ENCODE data around the gene SLC6A12. TPM values are rescaled to one million over a fixed set of nuclear protein-coding genes. Genes with fewer than 3 reads are reported as not detected.

Gene SLC6A12
- total RNA-seq, 1 experiment from 2014 or later = 0.79 TPM

DNA sequence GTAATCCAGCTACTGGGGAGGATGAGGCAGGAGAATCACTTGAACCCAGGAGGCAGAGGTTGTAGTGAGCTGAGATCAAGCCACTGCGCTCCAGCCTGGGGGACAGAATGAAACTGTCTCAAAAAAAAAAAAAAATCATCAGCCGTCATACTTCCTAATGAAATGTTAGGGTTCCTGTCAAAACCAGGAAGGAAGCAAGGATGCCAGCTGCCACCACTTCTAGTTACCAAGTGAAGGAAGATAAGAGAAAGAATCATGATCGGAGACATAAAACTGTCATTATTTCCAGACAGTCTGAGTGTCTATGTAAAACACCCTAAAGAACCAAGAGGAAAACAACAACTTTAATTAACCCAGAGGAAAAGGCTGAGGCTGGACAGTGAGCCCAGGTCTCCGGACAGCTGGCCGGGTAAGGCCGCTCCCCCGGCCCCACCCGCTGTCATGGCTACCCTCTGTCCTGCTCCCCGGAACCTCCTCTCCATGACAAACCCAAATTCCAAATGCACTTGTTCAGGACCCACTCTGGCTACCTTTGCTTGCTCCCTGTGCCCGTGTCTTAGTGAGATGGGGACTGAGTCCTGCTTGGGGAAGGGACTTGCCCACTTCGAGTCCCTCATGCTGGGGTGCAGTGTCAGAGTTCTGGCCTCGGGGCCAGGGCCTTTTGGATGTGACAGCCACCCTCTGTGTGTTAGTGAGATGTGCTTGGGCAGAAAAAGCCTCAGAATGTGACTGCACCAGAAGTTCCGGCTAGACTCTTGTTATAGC, 29.0 kb downstream of the SLC6A12 start:
- H3K27ac Mint-ChIP-seq = no peak overlapping the region
- DNase-seq (ENCODE audit: low spot score) (no peak), ATAC-seq (no peak)
- peaks cover 1% of the 10 kb centered on the region for H3K4me1 Mint-ChIP-seq
- H3K9me3 Mint-ChIP-seq = peaks cover 6% of the 10 kb centered on the region
- ChIA-PET POLR2A (no interaction called here), CTCF (interaction anchor here (1.0 to 2.1 kb wide), 2 partner anchors 14 to 35 kb away, joined by 3 to 9 read pairs; no protein-coding TSS in a partner anchor)
- peaks cover 31% of the 10 kb centered on the region for H3K27me3 Mint-ChIP-seq (ENCODE audit: low read depth)
- no peak overlapping the region for H3K4me3 Mint-ChIP-seq
- 0 out of 2 replicates have a peak, but pooled peaks cover 3% of the 10 kb centered on the region for H3K36me3 Mint-ChIP-seq
- TF ChIP-seq ZNF121 (CRISPR knock-in tag; IDR thresholded peaks at IDR 0.05) = no peak
- TF ChIP-seq JUN (CRISPR knock-in tag; IDR thresholded peaks at IDR 0.05) = no peak
- TF ChIP-seq ZBTB21 (CRISPR knock-in tag; IDR thresholded peaks at IDR 0.05; ENCODE audit: borderline replicate concordance) = no peak
- TF ChIP-seq NR2C2 (CRISPR knock-in tag; IDR thresholded peaks at IDR 0.05) = no peak
- TF ChIP-seq, protein P1, sequence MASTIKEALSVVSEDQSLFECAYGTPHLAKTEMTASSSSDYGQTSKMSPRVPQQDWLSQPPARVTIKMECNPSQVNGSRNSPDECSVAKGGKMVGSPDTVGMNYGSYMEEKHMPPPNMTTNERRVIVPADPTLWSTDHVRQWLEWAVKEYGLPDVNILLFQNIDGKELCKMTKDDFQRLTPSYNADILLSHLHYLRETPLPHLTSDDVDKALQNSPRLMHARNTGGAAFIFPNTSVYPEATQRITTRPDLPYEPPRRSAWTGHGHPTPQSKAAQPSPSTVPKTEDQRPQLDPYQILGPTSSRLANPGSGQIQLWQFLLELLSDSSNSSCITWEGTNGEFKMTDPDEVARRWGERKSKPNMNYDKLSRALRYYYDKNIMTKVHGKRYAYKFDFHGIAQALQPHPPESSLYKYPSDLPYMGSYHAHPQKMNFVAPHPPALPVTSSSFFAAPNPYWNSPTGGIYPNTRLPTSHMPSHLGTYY (CRISPR knock-in tag; IDR thresholded peaks at IDR 0.05) = no peak
- TF ChIP-seq PRRX2 (CRISPR knock-in tag; IDR thresholded peaks at IDR 0.05) = no peak
- TF ChIP-seq, protein P2, sequence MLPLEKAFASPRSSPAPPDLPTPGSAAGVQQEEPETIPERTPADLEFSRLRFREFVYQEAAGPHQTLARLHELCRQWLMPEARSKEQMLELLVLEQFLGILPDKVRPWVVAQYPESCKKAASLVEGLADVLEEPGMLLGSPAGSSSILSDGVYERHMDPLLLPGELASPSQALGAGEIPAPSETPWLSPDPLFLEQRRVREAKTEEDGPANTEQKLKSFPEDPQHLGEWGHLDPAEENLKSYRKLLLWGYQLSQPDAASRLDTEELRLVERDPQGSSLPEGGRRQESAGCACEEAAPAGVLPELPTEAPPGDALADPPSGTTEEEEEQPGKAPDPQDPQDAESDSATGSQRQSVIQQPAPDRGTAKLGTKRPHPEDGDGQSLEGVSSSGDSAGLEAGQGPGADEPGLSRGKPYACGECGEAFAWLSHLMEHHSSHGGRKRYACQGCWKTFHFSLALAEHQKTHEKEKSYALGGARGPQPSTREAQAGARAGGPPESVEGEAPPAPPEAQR (CRISPR knock-in tag; IDR thresholded peaks at IDR 0.05) = no peak
- TF ChIP-seq, protein P3, sequence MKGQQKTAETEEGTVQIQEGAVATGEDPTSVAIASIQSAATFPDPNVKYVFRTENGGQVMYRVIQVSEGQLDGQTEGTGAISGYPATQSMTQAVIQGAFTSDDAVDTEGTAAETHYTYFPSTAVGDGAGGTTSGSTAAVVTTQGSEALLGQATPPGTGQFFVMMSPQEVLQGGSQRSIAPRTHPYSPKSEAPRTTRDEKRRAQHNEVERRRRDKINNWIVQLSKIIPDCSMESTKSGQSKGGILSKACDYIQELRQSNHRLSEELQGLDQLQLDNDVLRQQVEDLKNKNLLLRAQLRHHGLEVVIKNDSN (CRISPR knock-in tag; IDR thresholded peaks at IDR 0.05) = no peak
- TF ChIP-seq FOXK1 (CRISPR knock-in tag; IDR thresholded peaks at IDR 0.05) = no peak
- TF ChIP-seq, protein P4, sequence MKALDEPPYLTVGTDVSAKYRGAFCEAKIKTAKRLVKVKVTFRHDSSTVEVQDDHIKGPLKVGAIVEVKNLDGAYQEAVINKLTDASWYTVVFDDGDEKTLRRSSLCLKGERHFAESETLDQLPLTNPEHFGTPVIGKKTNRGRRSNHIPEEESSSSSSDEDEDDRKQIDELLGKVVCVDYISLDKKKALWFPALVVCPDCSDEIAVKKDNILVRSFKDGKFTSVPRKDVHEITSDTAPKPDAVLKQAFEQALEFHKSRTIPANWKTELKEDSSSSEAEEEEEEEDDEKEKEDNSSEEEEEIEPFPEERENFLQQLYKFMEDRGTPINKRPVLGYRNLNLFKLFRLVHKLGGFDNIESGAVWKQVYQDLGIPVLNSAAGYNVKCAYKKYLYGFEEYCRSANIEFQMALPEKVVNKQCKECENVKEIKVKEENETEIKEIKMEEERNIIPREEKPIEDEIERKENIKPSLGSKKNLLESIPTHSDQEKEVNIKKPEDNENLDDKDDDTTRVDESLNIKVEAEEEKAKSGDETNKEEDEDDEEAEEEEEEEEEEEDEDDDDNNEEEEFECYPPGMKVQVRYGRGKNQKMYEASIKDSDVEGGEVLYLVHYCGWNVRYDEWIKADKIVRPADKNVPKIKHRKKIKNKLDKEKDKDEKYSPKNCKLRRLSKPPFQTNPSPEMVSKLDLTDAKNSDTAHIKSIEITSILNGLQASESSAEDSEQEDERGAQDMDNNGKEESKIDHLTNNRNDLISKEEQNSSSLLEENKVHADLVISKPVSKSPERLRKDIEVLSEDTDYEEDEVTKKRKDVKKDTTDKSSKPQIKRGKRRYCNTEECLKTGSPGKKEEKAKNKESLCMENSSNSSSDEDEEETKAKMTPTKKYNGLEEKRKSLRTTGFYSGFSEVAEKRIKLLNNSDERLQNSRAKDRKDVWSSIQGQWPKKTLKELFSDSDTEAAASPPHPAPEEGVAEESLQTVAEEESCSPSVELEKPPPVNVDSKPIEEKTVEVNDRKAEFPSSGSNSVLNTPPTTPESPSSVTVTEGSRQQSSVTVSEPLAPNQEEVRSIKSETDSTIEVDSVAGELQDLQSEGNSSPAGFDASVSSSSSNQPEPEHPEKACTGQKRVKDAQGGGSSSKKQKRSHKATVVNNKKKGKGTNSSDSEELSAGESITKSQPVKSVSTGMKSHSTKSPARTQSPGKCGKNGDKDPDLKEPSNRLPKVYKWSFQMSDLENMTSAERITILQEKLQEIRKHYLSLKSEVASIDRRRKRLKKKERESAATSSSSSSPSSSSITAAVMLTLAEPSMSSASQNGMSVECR (CRISPR knock-in tag; IDR thresholded peaks at IDR 0.05; ENCODE audit: borderline replicate concordance) = no peak
- TF ChIP-seq ZNF671 (CRISPR knock-in tag; IDR thresholded peaks at IDR 0.05) = no peak
- no peak for TF ChIP-seq ESRRA (CRISPR knock-in tag; IDR thresholded peaks at IDR 0.05; ENCODE audit: borderline replicate concordance)
- TF ChIP-seq, protein P5, sequence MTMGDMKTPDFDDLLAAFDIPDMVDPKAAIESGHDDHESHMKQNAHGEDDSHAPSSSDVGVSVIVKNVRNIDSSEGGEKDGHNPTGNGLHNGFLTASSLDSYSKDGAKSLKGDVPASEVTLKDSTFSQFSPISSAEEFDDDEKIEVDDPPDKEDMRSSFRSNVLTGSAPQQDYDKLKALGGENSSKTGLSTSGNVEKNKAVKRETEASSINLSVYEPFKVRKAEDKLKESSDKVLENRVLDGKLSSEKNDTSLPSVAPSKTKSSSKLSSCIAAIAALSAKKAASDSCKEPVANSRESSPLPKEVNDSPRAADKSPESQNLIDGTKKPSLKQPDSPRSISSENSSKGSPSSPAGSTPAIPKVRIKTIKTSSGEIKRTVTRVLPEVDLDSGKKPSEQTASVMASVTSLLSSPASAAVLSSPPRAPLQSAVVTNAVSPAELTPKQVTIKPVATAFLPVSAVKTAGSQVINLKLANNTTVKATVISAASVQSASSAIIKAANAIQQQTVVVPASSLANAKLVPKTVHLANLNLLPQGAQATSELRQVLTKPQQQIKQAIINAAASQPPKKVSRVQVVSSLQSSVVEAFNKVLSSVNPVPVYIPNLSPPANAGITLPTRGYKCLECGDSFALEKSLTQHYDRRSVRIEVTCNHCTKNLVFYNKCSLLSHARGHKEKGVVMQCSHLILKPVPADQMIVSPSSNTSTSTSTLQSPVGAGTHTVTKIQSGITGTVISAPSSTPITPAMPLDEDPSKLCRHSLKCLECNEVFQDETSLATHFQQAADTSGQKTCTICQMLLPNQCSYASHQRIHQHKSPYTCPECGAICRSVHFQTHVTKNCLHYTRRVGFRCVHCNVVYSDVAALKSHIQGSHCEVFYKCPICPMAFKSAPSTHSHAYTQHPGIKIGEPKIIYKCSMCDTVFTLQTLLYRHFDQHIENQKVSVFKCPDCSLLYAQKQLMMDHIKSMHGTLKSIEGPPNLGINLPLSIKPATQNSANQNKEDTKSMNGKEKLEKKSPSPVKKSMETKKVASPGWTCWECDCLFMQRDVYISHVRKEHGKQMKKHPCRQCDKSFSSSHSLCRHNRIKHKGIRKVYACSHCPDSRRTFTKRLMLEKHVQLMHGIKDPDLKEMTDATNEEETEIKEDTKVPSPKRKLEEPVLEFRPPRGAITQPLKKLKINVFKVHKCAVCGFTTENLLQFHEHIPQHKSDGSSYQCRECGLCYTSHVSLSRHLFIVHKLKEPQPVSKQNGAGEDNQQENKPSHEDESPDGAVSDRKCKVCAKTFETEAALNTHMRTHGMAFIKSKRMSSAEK (CRISPR knock-in tag; IDR thresholded peaks at IDR 0.05; ENCODE audit: borderline replicate concordance) = no peak
- TF ChIP-seq, protein P6, sequence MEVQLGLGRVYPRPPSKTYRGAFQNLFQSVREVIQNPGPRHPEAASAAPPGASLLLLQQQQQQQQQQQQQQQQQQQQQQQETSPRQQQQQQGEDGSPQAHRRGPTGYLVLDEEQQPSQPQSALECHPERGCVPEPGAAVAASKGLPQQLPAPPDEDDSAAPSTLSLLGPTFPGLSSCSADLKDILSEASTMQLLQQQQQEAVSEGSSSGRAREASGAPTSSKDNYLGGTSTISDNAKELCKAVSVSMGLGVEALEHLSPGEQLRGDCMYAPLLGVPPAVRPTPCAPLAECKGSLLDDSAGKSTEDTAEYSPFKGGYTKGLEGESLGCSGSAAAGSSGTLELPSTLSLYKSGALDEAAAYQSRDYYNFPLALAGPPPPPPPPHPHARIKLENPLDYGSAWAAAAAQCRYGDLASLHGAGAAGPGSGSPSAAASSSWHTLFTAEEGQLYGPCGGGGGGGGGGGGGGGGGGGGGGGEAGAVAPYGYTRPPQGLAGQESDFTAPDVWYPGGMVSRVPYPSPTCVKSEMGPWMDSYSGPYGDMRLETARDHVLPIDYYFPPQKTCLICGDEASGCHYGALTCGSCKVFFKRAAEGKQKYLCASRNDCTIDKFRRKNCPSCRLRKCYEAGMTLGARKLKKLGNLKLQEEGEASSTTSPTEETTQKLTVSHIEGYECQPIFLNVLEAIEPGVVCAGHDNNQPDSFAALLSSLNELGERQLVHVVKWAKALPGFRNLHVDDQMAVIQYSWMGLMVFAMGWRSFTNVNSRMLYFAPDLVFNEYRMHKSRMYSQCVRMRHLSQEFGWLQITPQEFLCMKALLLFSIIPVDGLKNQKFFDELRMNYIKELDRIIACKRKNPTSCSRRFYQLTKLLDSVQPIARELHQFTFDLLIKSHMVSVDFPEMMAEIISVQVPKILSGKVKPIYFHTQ (CRISPR knock-in tag; IDR thresholded peaks at IDR 0.05) = no peak
- TF ChIP-seq, protein P7, sequence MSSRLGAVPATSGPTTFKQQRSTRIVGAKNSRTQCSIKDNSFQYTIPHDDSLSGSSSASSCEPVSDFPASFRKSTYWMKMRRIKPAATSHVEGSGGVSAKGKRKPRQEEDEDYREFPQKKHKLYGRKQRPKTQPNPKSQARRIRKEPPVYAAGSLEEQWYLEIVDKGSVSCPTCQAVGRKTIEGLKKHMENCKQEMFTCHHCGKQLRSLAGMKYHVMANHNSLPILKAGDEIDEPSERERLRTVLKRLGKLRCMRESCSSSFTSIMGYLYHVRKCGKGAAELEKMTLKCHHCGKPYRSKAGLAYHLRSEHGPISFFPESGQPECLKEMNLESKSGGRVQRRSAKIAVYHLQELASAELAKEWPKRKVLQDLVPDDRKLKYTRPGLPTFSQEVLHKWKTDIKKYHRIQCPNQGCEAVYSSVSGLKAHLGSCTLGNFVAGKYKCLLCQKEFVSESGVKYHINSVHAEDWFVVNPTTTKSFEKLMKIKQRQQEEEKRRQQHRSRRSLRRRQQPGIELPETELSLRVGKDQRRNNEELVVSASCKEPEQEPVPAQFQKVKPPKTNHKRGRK (CRISPR knock-in tag; IDR thresholded peaks at IDR 0.05; ENCODE audit: borderline replicate concordance) = no peak
- TF ChIP-seq, protein P8, sequence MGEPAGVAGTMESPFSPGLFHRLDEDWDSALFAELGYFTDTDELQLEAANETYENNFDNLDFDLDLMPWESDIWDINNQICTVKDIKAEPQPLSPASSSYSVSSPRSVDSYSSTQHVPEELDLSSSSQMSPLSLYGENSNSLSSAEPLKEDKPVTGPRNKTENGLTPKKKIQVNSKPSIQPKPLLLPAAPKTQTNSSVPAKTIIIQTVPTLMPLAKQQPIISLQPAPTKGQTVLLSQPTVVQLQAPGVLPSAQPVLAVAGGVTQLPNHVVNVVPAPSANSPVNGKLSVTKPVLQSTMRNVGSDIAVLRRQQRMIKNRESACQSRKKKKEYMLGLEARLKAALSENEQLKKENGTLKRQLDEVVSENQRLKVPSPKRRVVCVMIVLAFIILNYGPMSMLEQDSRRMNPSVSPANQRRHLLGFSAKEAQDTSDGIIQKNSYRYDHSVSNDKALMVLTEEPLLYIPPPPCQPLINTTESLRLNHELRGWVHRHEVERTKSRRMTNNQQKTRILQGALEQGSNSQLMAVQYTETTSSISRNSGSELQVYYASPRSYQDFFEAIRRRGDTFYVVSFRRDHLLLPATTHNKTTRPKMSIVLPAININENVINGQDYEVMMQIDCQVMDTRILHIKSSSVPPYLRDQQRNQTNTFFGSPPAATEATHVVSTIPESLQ (CRISPR knock-in tag; IDR thresholded peaks at IDR 0.05) = no peak
- TF ChIP-seq ELF4 (CRISPR knock-in tag; IDR thresholded peaks at IDR 0.05; ENCODE audit: low read depth) = no peak
- TF ChIP-seq TEAD4 (CRISPR knock-in tag; IDR thresholded peaks at IDR 0.05) = no peak
